ENCODE data around the gene POU3F2.

The POU3F2 gene

DNA sequence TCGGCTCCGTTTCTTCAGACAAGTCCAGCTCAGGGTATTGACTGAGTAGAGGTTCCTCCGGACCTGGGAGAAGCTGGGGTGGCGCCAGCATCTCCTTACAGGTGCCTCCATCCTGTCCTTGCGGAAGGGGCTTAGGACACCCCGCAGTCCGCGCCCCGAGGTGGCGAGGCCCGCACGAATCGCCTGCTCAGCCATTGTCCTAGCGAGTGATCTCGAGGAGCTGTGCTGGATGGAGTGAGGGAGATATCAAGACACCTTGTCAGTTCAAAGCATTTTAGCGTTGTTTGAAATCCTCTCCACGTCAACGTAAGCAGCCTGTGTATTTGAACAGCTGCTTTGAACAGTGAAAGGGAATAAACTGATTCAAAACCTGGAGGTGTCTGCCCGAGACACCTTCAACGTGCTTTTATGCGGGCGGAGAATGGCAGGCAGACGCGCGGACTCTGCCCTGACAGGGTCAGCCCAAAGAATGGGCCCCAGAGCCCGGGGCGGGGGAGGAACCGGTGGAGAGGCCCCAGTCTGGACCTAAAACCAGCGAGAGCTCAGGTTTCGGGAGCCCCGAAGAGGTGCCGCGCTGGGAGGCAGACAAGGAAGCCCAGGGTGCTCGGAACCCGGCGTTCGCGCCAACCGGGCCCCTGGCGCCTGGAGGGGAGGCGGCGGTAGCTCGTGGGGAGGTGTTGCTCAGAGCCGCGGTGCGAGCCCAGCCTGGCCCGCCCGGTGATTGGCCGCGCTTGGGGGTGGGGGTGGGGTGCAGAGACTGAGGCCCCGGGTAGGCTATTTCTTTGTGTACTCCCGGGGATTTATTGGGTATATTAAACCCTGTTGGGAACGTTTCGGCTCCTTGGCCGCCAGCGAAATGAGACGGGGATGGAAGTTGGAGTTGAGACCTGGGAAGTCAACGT, 3.1 kb upstream of the POU3F2 start:
- no peak for DNase-seq

DNA sequence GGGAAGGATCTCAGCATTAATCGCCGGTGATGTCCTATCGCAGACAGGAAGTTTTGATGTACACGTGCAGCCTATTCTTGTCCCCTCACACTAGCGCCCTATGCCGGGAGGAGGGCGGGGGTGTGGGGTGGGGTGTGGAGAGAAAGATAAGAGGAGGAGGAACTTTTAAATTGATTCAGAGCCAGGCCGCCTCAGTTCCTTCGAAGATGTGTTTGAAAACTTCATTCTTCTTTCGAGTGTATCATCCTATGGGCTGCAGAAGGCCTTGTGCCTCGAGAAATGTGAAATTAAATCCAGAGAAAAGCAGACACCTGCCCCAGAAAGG, 2.5 kb upstream of the POU3F2 start:
- DNase-seq: no peak

- no peak for DNase-seq
Measured at GRCh38 chr6:98832284-98833056, 1.9 kb upstream of the POU3F2 start.

GRCh38 chr6:98833057-98833306, 1.4 kb upstream of the POU3F2 start:
- no peak for DNase-seq

DNA sequence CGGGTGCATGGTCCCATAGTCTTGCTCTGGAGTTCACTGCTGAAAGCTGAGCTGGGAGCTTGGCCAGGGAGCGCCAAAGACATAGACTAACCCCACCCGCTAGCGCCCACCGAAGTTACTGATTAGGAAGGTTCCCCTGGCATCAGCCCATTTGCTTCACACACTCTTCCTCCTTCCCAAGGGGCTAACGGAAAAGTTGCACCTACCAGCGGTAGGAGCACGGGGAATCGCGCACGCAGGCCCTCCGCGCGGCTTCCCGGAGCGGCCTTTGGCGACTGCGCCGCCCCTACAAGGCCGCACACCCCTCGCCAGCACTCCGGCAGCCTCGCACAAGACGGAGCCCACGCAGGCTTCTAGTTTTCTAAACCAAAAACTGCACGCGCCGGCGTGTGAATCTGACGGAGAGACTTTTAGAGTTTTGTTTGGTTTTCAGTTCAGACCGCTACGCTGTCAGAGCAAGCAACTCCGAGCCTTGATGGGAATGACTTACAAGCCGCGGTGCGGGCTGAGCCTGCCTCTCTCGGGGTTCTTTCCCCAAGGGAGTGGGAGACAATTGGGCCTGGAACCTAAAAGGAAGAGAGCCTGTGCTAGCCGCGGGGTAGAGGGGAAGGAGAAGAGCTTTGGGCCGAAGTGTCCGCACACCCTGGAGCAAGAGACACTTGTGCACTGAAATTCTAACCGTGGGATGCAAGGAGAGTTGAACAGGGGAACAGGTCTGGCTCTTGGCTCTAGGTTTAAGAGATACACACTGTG, 891 bp upstream of the POU3F2 start:
- no peak for DNase-seq

- DNase-seq: no peak
Measured at GRCh38 chr6:98835149-98836024, 1.0 kb downstream of the POU3F2 start.

- DNase-seq: no peak
Measured at GRCh38 chr6:98836025-98836961, 1.9 kb downstream of the POU3F2 start.

DNA sequence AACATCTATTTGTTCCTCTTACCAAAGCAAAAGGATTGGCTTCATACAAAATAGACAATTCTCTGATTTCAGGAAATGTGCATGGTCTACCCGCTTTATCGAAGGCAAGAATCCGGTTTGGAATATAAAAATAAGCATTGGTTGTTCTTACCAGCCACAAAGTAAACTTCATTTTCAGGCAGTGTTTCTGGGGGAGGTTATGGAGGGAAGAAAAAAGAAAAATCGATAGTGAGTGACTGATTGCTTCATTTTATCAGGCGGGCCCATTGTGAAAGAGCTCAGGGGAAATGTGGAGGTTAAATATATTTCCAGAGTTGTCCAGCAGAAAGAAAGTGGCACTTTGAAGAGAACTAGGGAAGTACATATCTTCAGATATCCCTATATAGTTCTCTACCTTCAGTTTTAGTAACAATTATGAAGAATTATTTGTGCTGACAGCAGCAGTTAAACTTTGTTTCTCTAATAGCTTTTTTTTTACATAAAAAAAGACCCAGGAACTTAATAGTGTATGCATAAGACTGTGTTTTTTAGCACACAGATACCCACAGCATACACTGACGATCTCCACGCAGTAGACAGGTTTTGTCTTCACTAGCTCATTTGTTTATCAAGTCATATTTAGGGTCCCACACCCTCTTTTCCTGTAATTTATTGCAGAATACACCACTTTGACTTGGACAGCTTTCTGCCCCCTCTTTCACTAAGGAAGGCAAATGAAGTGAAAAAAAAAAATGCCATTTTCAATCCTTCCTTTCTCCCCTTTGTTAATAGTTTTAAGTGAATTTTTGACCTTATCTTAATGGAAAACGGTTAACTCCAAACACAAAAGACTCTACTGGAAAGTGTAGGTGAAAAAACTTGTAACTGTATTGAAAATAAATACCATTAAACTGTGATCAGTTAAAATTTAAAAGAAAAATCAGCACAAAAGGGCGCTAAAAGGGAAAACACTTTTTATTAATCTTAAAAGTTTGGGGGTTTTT, 2.9 kb downstream of the POU3F2 start:
- no peak for DNase-seq

DNA sequence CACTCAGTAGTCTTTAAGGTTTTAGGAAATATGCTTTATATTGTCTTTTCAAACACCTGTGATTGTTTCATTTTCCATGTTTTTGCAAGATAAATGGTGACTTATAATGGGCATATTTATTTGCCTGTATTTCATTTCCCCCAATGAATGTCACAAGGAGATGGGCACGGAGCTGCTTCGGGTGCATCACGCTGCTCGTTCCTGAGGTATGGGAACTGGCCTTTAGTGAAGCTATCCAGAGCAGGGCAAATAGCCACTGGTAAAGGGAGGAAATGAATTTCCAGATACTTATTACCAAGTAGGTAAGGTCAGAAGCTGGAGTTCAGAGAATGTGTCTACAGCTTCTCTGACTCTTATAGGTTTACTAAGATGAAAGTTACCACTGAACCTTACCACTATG, 3.7 kb downstream of the POU3F2 start:
- DNase-seq: no peak

DNA sequence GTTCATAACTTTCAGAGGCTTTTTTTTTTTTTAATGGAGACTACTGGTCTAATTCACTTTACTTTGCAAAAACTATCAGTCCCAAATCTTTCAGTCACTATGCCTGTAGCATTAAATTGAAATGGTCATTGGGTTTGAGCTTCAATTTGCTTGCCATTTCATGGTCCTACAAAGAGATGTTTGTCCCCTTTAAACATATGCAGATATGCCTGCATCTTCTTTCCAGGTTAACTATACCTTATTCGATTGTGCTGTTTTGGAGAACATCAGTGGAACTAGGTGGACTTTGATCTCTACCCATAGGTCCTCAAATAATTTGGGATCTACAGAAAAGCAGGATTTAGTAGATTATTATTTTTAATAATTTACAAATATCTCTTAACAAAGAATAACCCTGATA, 4.6 kb downstream of the POU3F2 start:
- DNase-seq: no peak

- DNase-seq: no peak
Measured at GRCh38 chr6:98839781-98840361, 5.5 kb downstream of the POU3F2 start.

- no peak for DNase-seq
Measured at GRCh38 chr6:98840385-98840784, 6.0 kb downstream of the POU3F2 start.

DNA sequence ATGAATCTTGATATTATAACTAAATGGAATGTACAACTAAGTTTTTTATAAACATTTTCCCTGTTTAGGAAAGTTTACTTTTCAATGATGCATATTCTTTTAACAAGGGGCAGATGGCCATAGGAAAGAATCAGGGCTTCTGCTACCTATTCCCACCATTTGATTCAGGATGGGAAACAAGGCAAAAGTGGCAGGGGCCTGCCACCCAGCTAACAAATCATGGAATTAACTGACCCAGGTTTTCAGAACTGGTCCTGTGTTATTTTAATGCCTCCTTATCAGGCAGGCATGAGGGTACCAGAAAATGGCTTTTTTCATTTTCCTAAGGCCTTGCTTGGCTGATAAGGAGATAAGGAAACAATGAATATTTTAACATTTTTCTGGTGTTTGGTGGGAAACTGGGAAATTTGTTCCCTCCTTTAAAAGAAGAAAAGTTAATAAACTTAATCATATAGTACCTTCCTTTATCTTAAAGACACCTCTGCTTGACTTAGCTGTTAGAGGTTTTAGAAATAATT, 6.7 kb downstream of the POU3F2 start:
- DNase-seq: no peak

DNA sequence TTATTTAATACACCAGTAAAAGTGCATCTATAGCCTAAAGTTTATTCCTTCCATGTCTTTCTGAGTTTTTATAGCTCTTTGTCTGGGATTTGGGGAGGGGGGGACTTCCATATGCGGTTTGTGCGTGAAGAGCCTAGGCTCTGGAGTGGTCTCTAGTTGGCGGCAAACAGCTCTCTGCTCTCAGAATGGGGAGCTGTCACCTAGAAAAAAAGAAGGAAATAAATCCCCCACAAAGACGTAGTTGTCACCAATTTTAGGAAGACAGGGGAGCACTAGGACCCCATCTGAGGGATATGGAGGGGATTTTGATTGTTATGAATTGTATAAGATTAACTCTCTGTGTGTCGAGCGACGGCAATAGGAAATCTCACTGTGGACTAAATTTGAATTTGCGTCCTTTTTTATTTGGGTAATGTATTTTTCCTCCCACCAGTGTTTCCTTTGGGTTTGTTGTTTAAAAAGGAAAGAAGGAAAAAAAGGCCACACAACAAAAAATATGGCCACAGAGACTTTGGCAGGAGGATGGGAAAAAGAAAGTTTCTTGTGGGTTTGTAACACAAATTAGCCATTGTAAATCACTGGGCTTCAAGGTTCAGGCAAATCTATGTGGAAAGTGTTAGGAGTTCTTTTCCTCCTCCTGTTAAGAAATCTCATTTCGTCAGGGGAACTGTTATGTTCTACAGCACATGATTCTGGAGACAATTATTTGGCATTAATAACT, 7.4 kb downstream of the POU3F2 start:
- no peak for DNase-seq

- no peak for DNase-seq
Measured at GRCh38 chr6:98842342-98843180, 8.2 kb downstream of the POU3F2 start.

DNA sequence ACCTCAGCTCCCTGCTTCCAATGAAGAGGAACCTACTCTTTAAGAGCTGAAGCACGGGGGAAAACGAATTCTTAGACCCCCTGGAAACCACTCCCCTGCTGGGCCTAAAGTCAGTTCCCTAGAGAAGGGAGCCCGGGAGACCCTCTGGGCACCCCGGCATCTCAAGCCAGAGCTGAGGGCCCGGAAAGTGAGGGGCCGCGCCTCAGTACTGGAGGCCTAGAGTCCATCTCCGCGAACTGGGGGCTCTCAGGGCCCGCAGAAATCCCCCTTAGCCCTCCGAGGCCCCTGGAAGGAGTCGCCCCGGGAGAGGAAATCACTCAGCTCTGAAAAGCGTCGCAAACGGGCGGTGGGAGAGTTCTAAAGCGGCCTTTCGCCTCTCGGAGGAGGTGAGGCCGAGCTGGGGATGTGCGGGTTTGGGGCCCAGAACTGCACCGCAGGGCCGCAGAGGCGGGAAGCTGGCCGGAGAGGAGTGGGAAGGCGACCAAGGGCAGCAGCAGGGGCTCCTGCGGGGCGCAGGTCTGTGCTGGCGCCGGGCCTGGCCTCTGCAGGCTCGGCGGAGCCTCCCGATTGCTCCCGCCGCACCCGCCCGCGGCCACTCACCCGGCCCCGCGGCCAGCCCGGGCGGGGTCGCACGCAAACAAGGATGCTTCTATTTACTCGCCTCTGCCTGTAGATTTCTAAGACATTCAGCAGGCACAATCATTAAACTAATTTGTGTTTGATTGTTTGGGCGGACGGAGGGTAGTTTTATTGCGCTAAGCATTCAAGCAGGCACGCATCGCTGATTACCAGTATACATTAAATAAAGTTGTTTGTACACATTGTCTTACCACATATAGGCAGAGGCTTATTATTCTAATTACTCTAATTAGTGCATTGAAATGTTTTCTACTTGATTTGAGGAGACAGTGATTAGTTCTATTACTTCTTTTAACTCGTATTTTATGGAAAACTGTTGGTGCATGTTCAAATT, 9.2 kb downstream of the POU3F2 start:
- no peak for DNase-seq

Data from GF-D8 (cell line).